Measurements from ENCODE around the gene SSBP2.
A peak's percentile ranks its signal among the peaks of the same experiment; 100 is the strongest.

DNA sequence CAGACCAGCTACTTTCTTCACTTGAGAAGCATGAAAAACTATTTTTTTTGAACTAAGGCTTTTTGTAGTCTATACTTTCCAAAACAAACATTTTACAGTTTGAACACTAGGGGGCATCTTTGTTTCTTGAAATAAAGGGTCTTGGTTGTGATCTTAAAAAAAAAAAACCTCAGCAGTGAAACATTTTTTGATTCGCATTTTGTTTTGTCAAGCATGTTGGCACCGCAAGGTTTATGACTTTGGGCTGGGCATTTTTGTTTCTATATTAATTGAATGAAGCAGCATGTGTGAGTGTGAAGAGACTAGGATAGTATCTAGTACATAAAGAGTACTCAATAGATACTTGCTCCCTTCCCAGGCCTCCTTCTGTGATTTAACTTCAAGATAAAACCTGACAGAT is 325.3 kb downstream of the SSBP2 start:
- TF ChIP-seq, protein P1, sequence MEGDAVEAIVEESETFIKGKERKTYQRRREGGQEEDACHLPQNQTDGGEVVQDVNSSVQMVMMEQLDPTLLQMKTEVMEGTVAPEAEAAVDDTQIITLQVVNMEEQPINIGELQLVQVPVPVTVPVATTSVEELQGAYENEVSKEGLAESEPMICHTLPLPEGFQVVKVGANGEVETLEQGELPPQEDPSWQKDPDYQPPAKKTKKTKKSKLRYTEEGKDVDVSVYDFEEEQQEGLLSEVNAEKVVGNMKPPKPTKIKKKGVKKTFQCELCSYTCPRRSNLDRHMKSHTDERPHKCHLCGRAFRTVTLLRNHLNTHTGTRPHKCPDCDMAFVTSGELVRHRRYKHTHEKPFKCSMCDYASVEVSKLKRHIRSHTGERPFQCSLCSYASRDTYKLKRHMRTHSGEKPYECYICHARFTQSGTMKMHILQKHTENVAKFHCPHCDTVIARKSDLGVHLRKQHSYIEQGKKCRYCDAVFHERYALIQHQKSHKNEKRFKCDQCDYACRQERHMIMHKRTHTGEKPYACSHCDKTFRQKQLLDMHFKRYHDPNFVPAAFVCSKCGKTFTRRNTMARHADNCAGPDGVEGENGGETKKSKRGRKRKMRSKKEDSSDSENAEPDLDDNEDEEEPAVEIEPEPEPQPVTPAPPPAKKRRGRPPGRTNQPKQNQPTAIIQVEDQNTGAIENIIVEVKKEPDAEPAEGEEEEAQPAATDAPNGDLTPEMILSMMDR (IDR thresholded peaks at IDR 0.05): peak; percentile 34 to 69 (median 54)
- TF ChIP-seq POLR2A (IDR thresholded peaks at IDR 0.05): no peak
